KMS-11 (cell line): ENCODE results near the gene STAMBP.

Source experiments
- H2AFZ ChIP-seq: fragments of 200-600 bp; sonication (generic); 2 replicates; pipeline ENCODE4 v1.6.1; 2016; ENCODE audit warnings: antibody characterized with exemption, mixed run types, low read depth
- H3K27ac ChIP-seq: fragments of 200-600 bp; sonication (generic); 2 replicates; pipeline ENCODE4 v1.6.1; 2016; ENCODE audit warnings: mild to moderate bottlenecking, mixed run types
- H3K27me3 ChIP-seq: fragments of 200-600 bp; sonication (generic); 2 replicates; pipeline ENCODE4 v1.6.1; 2017; ENCODE audit warnings: mild to moderate bottlenecking, low read depth, mixed run types, moderate library complexity; ENCODE audit not compliant: insufficient read depth
- H3K36me3 ChIP-seq: fragments of 200-600 bp; sonication (generic); 2 replicates; pipeline ENCODE4 v1.6.1; 2017; ENCODE audit warnings: mild to moderate bottlenecking, mixed run types; ENCODE audit not compliant: insufficient read depth
- H3K4me1 ChIP-seq: fragments of 200-600 bp; sonication (generic); 2 replicates; pipeline ENCODE4 v1.6.1; 2016; ENCODE audit warnings: mild to moderate bottlenecking, low read depth, mixed run types; ENCODE audit not compliant: poor library complexity, severe bottlenecking
- H3K4me2 ChIP-seq: fragments of 200-600 bp; sonication (generic); 2 replicates; pipeline ENCODE4 v1.7.0; 2016; ENCODE audit warnings: mild to moderate bottlenecking, mixed run types
- H3K4me3 ChIP-seq: fragments of 200-600 bp; sonication (generic); IDR thresholded peaks from 2 replicates; pipeline ENCODE4 v1.6.1; 2017; ENCODE audit warnings: low read depth, low read length, mixed read lengths; ENCODE audit not compliant: insufficient read depth
- H3K79me2 ChIP-seq: fragments of 200-600 bp; sonication (generic); 2 replicates; pipeline ENCODE4 v1.6.1; 2016; ENCODE audit warnings: low read depth, mixed run types; ENCODE audit not compliant: insufficient read depth
- H3K9ac ChIP-seq: fragments of 200-600 bp; sonication (generic); 2 replicates; pipeline ENCODE4 v1.6.1; 2016; ENCODE audit warnings: mild to moderate bottlenecking, mixed run types
- H4K20me1 ChIP-seq: fragments of 200-600 bp; sonication (generic); 2 replicates; pipeline ENCODE4 v1.6.1; 2016; ENCODE audit warnings: mild to moderate bottlenecking, mixed run types; ENCODE audit not compliant: insufficient read depth
- CTCF ChIP-seq: fragments of 200-600 bp; sonication (generic); conservative IDR thresholded peaks from 2 replicates; pipeline ENCODE4 v1.6.1; 2017; ENCODE audit warnings: low read depth, mild to moderate bottlenecking, antibody characterized with exemption, low read length, moderate library complexity, mixed read lengths

The STAMBP gene

GRCh38 chr2:73855526-73855925 lies 26.8 kb downstream of the STAMBP start:
- TF ChIP-seq CTCF: no peak
- no peaks in the 10 kb centered on the region for H3K79me2 ChIP-seq
- H2AFZ ChIP-seq: no peak overlapping the region
- H3K4me2 ChIP-seq: no peak overlapping the region
- no peaks in the 10 kb centered on the region for H4K20me1 ChIP-seq
- no peaks in the 10 kb centered on the region for H3K36me3 ChIP-seq
- H3K4me1 ChIP-seq: no peaks in the 10 kb centered on the region
- H3K27ac ChIP-seq: no peak overlapping the region
- no peaks in the 10 kb centered on the region for H3K27me3 ChIP-seq
- H3K4me3 ChIP-seq: no peak overlapping the region
- no peak overlapping the region for H3K9ac ChIP-seq

- Histone ChIP-seq H3K36me3 (no peaks in the 10 kb centered on the region), H3K4me1 (no peaks in the 10 kb centered on the region)
Observed at GRCh38 chr2:73856214-73856613, 27.5 kb downstream of the STAMBP start.

GRCh38 chr2:73859721-73860586 lies 31.2 kb downstream of the STAMBP start:
- H3K4me2 ChIP-seq: no peak overlapping the region
- no peaks in the 10 kb centered on the region for H3K36me3 ChIP-seq

More at GRCh38 chr2:73856214-73856613, 27.5 kb downstream of the STAMBP start:
- Histone ChIP-seq H3K9ac (no peak overlapping the region), H3K27me3 (no peaks in the 10 kb centered on the region), H3K79me2 (no peaks in the 10 kb centered on the region), H3K27ac (no peak overlapping the region), H3K4me2 (no peak overlapping the region), H4K20me1 (no peaks in the 10 kb centered on the region), H2AFZ (no peak overlapping the region), H3K4me3 (no peak overlapping the region)
- TF ChIP-seq CTCF: no peak

GRCh38 chr2:73862987-73863386 lies 34.2 kb downstream of the STAMBP start:
- H3K36me3 ChIP-seq: no peaks in the 10 kb centered on the region
- no peak overlapping the region for H3K4me2 ChIP-seq
- no peaks in the 10 kb centered on the region for H4K20me1 ChIP-seq
- H3K79me2 ChIP-seq: no peaks in the 10 kb centered on the region
- H2AFZ ChIP-seq: no peak overlapping the region
- no peak overlapping the region for H3K9ac ChIP-seq
- no peak overlapping the region for H3K27ac ChIP-seq
- H3K27me3 ChIP-seq: no peaks in the 10 kb centered on the region
- no peak overlapping the region for H3K4me3 ChIP-seq
- no peaks in the 10 kb centered on the region for H3K4me1 ChIP-seq
- TF ChIP-seq CTCF: no peak

More at GRCh38 chr2:73859721-73860586, 31.2 kb downstream of the STAMBP start:
- no peak for TF ChIP-seq CTCF
- H3K9ac ChIP-seq: no peak overlapping the region
- no peaks in the 10 kb centered on the region for H3K79me2 ChIP-seq
- no peak overlapping the region for H2AFZ ChIP-seq
- H4K20me1 ChIP-seq: no peaks in the 10 kb centered on the region
- no peaks in the 10 kb centered on the region for H3K4me1 ChIP-seq
- H3K4me3 ChIP-seq: no peak overlapping the region
- no peaks in the 10 kb centered on the region for H3K27me3 ChIP-seq
- no peak overlapping the region for H3K27ac ChIP-seq
